NCI-H187 (cell line): ENCODE data around the gene MAPK1.
"Not testable (repeated sequence)": the region's sequence is repeated elsewhere in the genome, so short reads cannot be mapped to it uniquely, and the experiment has no call there.

Experiments used
- DNase-seq, 2 experiments: peaks; one replicate each; lab custom pipeline; 2025; lab: John Stamatoyannopoulos, UW

MAPK1 gene

DNA sequence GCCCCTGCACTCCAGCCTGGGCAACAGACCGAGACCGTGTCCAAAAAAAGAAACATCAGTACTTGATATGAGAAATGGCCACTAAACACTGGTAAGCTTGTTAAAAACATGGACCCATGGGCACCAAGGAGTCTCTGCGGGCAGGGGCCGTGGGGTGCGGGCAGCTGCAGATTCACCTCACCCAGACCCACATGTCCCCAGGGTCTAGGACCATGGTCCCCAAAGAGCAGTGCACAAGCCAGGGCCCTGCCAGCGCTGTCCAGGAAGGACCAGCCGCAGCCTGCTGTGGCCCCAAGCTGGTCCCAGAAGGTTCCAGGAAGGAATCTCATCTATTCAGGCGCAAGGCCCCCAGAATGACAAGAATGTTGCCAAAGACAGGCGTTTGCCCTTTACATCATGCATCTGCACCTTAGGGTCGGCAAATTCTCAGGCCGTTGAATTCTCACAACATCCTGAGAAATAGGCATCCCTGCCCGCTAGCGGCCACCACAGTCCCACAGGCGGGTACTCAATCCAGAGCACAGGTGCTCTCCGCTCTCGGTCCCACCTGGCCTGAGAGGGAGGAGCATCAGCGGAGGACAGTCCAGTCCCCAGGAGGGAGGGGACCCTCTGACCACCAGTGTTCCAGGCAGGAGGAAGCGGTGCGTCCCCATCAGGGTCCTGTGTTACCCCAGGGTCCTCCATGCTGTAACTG is 141.3 kb downstream of the MAPK1 start:
- DNase-seq = no peak

DNA sequence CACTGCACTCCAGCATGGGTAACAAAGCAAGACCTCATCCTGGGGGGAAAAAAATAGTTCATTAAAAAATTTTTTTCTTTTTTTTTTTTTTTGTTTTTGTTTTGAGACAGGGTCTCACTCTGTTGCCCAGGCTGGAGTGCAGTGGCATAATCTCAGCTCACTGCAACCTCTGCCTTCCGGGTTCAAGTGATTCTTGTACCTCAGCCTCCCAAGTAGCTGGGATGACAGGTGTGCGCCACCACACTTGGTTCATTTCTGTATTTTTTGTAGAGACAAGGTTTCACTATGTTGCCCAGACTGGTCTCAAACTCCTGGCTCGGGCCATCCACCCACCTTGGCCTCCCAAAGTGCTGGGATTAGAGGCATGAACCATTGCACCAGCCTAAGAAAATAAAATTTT is 142.9 kb downstream of the MAPK1 start:
- DNase-seq = not testable (repeated sequence)

DNA sequence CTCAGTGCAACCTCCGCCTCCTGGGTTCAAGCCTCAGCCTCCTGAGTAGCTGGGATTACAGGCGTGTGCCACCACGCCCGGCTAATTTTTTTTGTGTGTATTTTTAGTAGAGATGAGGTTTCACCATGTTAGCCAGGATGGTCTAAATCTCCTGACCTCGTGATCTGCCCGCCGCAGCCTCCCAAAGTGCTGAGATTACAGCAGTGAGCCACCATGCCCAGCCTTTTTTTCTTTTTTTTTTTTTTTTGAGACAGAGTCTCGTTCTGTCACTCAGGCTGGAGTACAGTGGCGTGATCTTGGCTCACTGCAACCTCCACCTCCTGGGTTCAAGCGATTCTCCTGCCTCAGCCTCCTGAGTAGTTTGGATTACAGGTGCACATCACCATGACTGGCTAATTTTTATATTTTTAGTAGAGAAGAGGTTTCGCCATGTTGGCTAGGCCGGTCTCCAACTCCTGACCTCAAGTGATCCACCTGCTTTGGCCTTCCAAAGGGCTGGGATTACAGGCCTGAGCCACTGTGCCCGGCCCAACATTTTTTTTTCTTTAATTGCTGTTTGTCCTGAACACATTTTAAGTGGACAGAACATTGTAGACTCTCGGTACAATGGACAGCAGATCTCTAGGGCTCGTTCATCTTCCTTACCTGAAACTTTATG is 146.1 kb downstream of the MAPK1 start:
- not testable (repeated sequence) for DNase-seq

- not testable (repeated sequence) for DNase-seq
Observed at GRCh38 chr22:21720191-21720859, 147.1 kb downstream of the MAPK1 start.

- no peak for DNase-seq
Observed at GRCh38 chr22:21719024-21719423, 148.4 kb downstream of the MAPK1 start.

DNA sequence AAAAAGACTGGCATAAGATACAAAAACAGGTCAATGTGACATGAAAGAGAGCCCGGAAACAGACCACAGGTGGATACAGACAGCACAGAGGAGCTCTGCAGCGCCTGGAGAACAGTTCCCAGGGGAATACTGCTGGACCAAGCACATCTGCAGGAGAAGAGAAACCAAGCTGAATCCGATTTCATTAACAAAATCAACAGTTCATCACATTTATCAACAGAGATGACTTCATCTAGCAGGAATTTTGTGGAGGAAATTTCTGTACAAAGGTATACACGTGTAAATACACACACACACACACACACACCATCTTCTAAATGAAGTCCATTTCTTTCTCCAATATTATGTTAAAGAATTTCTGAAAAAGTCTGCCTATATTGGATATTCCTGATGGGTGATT is 148.9 kb downstream of the MAPK1 start:
- DNase-seq = no peak

DNA sequence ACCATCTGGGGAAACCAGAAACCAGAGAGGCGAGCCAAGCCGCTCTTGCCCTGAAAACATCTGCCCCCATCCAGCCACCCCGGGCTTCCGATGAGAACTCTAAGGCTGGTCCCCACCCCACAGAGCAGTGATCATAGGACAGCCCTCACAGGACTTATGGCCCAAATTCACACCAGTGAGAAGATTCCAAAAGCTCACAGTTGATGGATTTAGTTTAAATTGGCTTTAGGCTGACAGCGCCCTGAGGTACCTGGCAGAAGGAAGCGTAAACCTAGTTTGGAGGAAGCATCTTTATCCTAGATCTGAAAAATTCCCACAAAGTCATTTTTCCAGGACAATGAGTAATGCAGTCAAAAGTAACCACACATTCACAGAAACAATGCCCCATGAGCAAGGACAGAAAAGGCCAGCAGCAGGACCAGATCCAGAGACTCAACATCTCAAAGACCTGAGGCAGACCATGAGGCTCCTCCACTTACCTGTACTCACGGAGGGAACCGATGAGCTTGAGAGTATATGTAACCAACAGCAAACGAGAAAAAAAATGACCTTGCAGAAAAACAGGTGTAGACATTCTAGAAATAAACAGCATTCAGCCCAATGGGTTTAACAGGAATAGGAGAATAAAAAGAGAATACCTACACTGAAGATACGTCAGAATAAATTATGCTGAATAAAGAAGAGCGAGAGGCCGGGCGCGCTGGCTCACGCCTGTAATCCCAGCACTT is 150.9 kb downstream of the MAPK1 start:
- not testable (repeated sequence) for DNase-seq

GRCh38 chr22:21714786-21715185 is 152.7 kb downstream of the MAPK1 start:
- DNase-seq = no peak

DNA sequence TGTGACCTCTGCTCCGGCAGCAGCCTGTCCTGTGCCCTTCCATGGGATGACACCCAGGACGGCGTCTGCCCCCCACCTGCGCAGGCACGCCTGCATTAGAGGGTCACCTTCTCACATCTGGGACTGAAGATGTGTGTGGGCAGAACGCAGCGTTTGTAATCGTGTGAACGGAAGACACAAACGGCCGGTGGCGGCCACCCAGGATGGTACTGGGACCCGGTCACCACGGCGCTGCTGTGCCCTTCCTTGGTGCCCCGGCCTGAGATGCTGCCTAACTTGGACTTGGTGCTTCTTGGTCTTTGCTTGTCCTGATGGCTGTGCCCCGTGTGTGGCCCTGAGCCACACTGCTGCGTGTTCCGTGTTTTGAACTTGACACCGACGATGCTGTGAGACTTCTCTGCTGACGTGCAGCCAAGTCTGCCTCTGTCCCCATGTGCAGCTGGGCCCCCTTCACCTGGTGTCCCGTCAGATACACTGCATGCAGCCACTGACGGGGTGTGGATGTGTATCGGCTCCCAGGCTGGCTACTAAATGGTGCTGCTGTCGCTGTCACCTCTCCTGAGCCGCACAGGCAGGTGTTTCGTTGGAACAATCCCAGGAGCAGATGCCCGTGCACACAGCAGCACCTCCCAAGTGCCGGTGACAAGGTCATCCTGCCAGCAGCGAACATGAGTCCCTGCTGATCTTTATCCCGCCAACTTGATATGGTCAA is 153.2 kb downstream of the MAPK1 start:
- DNase-seq = no peak

- DNase-seq = no peak
Observed at GRCh38 chr22:21713428-21714058, 153.9 kb downstream of the MAPK1 start.

DNA sequence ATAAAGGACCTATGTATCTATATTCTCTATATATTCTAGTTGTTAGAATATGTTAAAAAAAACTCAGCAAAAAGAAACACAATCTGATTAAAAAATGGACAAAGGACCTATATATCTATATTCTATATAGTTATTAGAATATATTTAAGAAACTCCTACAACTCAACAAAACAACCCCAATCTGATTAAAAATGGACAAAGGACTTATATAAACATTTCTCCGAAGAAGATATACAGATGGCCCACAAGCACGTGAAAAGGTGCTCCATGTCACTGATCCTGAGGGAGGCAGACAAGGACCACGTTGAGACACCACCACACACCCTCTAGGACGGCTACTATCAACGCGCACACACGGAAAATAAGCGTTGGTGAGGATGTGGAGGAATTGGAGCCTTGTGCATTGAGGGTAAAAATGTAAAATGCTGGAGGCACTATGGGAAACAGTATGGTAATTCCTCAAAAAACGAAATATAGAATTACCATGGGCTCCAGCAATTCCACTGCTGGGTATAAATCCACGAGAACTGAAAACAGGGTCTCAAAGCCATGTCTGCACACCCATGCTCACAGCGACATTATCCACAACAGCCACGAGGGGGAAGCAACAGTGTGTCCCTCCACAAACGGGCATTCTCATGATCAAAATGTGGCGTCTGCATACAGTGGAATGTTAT is 154.6 kb downstream of the MAPK1 start:
- DNase-seq = no peak

GRCh38 chr22:21711851-21712250 is 155.6 kb downstream of the MAPK1 start:
- DNase-seq = no peak

- DNase-seq = no peak
Observed at GRCh38 chr22:21710156-21710555, 157.3 kb downstream of the MAPK1 start.

DNA sequence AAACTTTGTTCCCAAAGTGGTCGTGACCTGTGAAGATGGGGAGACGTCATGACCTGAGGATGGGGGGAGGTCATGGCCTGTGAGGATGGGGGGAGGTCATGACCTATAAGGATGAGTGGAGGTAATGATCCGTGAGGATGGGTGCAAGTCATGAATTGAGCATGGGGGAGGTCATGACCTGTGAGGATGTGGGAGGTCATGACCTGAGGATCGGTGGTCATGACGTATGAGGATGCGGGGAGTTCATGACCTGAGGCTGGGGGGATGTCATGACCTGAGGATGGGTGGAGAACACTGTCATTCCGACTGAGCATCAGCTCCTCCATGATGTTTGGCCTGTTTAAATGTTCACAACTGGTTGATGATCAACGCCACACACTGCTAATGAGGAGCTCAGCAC is 157.8 kb downstream of the MAPK1 start:
- DNase-seq = no peak

GRCh38 chr22:21708960-21709359 is 158.5 kb downstream of the MAPK1 start:
- no peak for DNase-seq

DNA sequence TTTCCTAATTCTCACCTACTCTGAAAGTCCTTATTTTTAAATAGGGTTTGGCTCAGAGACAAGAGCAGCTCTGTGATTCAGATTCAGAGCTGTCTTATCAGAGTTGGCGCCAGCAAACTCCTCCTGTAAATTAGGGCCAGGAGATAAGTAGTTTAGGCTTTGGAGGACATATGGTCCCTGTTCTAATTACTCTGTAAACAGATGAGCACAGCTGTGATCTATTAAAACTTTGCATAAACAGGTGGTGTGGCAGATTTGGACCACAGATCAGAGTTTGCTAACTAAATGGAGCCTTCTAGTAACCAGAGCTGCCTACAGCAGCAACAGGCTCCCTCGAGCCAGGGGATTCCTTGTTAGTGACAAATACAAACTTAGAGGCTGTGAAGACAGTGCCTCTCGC is 159.8 kb downstream of the MAPK1 start:
- no peak for DNase-seq
